ENCODE measurements around the gene LHX4.

Gene LHX4

DNA sequence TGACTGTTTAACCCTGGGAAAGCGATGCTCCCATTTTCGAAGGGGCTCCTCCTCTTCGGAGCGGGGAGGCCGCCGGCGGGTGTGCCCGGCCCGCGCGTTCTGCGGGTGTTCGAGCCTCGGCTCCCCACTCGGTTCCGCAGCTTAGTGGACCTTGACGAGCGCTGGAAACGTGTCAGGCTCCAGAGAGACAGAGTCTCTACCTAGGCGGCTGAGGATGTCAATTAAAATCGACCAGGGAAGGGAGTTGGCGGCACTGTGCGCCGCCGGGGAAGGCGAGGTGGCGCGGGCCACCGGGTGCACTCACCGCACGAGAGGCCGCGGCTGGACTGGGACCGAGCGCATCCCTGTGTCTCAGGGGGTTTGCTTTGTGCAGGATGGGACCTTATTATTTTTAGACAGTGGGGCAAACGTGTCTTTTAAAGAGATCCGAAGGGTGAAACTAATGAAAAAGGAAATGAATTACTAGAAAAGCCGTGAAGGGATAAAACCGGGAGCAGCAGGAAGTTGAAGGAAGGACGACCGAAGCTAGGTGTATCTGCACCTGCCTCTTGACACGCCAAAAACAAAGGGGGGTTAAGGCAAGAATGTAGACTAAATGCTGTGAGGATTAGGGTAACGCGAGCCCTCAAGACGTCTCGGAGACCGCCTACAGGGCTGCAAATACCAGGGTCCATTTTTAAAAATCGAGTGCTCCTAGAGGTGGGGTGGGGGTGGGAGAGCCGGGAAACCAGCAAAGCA is 5.6 kb downstream of the LHX4 start:
- H3K4me3 ChIP-seq (ENCODE audit: low read depth, low read length): no peak overlapping the region
- TF ChIP-seq, protein P1, sequence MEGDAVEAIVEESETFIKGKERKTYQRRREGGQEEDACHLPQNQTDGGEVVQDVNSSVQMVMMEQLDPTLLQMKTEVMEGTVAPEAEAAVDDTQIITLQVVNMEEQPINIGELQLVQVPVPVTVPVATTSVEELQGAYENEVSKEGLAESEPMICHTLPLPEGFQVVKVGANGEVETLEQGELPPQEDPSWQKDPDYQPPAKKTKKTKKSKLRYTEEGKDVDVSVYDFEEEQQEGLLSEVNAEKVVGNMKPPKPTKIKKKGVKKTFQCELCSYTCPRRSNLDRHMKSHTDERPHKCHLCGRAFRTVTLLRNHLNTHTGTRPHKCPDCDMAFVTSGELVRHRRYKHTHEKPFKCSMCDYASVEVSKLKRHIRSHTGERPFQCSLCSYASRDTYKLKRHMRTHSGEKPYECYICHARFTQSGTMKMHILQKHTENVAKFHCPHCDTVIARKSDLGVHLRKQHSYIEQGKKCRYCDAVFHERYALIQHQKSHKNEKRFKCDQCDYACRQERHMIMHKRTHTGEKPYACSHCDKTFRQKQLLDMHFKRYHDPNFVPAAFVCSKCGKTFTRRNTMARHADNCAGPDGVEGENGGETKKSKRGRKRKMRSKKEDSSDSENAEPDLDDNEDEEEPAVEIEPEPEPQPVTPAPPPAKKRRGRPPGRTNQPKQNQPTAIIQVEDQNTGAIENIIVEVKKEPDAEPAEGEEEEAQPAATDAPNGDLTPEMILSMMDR (IDR thresholded peaks at IDR 0.05; ENCODE audit: control insufficient read depth, extremely low read depth, insufficient read depth): no peak
- no peak for DNase-seq (ENCODE audit: low read depth)

DNA sequence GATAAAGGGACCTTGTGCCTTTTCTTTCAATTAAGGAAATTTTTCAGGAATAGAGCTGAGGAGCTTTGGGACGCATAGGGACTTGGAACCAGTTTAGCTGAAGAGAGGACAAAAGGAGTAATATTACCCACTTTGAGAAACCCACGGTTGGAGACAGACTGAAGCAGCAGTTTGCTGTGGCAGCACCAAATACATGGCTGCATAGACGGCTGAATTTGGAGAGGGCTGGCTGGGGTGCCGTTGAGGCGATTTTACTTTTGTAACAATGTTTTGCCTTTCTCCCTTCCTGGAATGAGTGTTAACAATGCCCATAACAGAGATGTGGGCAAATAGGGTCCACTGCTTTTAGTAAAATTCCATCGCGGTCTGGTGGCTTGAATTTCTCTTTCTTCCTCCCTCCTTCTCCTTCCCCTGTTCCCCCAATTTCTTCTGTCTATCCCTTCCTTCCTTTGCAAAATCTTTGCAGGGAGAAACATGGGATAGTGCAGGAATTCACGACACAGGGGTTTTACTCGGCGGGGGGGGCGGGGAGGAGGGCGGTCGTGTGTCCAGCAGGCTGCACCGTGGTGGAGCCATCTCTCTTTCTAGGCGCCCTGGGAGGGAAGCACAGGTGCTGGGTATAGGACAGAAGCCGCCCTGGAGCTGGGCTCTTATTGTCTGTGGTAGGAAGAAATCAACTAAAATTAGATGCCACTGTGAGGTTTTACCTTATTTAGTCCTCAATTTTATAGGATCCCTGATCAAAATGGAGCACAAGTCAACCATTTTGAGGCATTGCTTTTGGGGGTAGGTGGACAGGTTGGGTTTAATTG is 6.8 kb downstream of the LHX4 start:
- DNase-seq (ENCODE audit: low read depth): no peak
- TF ChIP-seq, protein P1 (IDR thresholded peaks at IDR 0.05; ENCODE audit: control insufficient read depth, extremely low read depth, insufficient read depth): no peak
- no peak overlapping the region for H3K4me3 ChIP-seq (ENCODE audit: low read depth, low read length)

DNA sequence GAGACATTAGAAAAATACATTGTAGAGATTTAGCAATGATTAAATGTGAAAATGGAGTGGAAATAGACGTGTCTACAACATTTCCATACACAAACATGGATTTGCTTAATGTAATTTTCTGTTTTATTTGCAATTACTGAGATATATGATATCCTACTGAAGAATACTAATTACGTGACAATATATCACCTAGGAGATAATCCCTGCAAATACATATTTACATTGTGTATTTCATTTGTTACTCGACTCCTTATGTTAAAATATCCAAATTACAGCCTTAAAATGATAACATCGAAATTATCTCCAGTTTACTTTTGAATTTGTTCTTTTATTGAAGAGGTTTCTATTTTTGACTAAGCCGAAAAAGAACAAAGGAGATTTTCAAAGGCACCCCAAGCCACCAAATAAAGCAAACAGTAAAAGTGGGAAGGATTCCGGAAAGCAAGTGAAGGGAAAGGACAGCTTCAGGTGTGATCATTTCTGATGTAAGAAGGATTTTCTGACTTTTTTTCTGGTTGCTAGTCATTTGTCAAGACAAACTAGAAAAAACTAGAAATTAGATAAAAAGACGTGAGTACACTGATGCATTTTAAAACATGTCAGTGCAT is 7.9 kb downstream of the LHX4 start:
- H3K4me3 ChIP-seq (ENCODE audit: low read depth, low read length): no peak overlapping the region
- TF ChIP-seq, protein P1 (IDR thresholded peaks at IDR 0.05; ENCODE audit: control insufficient read depth, extremely low read depth, insufficient read depth): no peak
- DNase-seq (ENCODE audit: low read depth): no peak

DNA sequence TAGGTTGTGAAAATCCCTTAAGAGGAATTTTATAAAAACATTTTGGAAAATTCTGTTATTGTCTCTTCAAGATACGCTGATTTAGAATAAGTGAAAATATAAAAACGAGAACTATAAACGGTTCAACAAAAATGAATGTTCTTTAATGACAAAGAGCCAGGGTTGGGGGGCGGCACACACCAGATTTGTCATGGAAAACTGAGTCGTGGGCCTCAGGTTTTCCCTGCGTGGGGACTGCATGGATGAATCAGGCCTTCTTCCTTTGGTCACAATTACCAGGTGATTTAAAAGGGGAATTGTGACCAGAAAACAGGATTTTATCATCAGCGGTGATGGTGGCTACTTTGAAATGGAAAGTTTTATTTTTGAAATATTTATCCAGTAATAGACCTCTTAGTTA is 8.6 kb downstream of the LHX4 start:
- H3K4me3 ChIP-seq (ENCODE audit: low read depth, low read length): no peak overlapping the region
- DNase-seq (ENCODE audit: low read depth): no peak
- TF ChIP-seq, protein P1 (IDR thresholded peaks at IDR 0.05; ENCODE audit: control insufficient read depth, extremely low read depth, insufficient read depth): no peak

DNA sequence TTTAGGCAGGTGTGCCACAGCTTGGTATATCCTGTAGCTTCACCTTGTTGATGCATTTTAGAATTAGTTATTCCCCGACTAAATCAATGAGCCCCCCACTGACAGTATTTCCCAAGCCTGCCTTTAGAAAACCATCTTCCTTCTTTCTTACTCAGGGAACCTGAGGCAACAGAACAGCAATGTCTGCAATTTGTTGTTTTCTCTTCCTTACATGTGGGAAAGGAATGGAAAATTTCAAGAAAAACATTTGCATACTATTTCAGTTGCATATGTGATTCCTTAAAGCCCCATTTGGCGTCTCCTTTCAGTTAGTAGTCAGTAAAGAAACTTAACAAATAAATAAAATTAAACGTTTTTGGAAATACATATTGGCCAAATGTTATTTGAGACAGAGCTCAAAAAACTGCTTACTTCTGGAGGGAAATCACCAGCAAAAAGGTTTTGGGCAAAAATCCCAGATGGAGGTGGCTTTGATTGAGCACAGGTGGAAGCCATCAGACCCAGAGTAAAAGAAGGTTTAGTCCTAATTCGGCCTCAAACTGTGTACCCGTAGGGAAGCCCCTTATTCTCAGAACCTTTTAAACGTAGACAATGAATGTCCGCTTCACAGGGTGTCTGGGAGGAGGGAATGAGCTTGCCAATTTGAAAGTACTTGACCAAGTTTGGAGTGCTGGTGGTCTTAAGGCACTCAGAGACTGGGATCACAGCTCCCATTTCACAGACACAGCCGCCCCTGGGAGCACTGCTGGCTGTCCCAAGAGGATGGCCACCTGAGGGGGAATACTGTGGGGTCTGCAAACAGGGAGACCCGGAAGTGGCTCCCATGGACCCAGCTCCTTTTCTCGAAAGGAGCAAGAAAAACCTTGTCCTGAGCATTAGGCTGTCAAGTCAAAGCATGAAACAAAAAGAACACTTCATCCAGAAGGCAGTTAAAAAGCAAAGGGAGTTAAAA is 9.4 kb downstream of the LHX4 start:
- TF ChIP-seq, protein P1 (IDR thresholded peaks at IDR 0.05; ENCODE audit: control insufficient read depth, extremely low read depth, insufficient read depth): no peak
- DNase-seq (ENCODE audit: low read depth): no peak
- no peak overlapping the region for H3K4me3 ChIP-seq (ENCODE audit: low read depth, low read length)

Measured in LNCaP clone FGC (cell line).